AG09319 (cell line): ENCODE measurements around the gene CCNB3.

Experiments used
- DNase-seq: peaks from one replicate; pipeline ENCODE4 v3.0.0-alpha.2; 2010; ENCODE audit warnings: low read depth; ENCODE audit errors: extremely low read depth
- CTCF ChIP-seq: IDR thresholded peaks from 2 replicates; pipeline ENCODE4 v1.5.1; 2011; ENCODE audit warnings: low read depth, mild to moderate bottlenecking, inconsistent platforms, low read length, moderate library complexity

The CCNB3 gene

GRCh38 chrX:50169717-50170116 lies 34.8 kb upstream of the CCNB3 start:
- no peak for TF ChIP-seq CTCF
- no peak for DNase-seq

GRCh38 chrX:50180073-50180940 lies 24.3 kb upstream of the CCNB3 start:
- no peak for TF ChIP-seq CTCF
- no peak for DNase-seq

GRCh38 chrX:50183891-50184290 lies 20.7 kb upstream of the CCNB3 start:
- no peak for TF ChIP-seq CTCF
- no peak for DNase-seq

- no peak for TF ChIP-seq CTCF
These were observed 15.5 kb upstream of the CCNB3 start for GRCh38 chrX:50188859-50189600.

GRCh38 chrX:50198348-50198747 lies 6.2 kb upstream of the CCNB3 start:
- no peak for DNase-seq
- no peak for TF ChIP-seq CTCF

More at GRCh38 chrX:50188859-50189600, 15.5 kb upstream of the CCNB3 start:
- DNase-seq: no peak

GRCh38 chrX:50200907-50201306 lies 3.7 kb upstream of the CCNB3 start, which contains the start of gene AKAP4:
TSS of gene AKAP4 (minus strand) at chrX:50201007. CDS start at chrX:50200889, 118 bp downstream.
- no peak for DNase-seq

More at GRCh38 chrX:50200907-50201306, 3.7 kb upstream of the CCNB3 start, which contains the start of gene AKAP4:
- no peak for TF ChIP-seq CTCF
